H9 (cell line): ENCODE results near the gene TCERG1L. TPM values are rescaled to one million over a fixed set of nuclear protein-coding genes. Genes with fewer than 3 reads are reported as not detected.

Source experiments
- DNase-seq: peaks from one replicate; pipeline ENCODE4 v3.0.0-alpha.2; 2017
- H2AFZ ChIP-seq: one replicate; pipeline ENCODE4 v1.6.1; 2013; ENCODE audit warnings: mild to moderate bottlenecking, low read length, control low read depth, moderate library complexity
- H2AK5ac ChIP-seq: 2 replicates; pipeline ENCODE4 v1.6.1; 2013; ENCODE audit warnings: low read length, control low read depth, mixed read lengths; ENCODE audit not compliant: insufficient read length
- H2BK120ac ChIP-seq: one replicate; pipeline ENCODE4 v1.6.1; 2013; ENCODE audit warnings: low read depth, mild to moderate bottlenecking, low read length, control low read depth, inconsistent platforms; ENCODE audit not compliant: poor library complexity, severe bottlenecking
- H2BK12ac ChIP-seq: 2 replicates; pipeline ENCODE4 v1.6.1; 2013; ENCODE audit warnings: low read length, control low read depth, mixed read lengths, low read depth; ENCODE audit not compliant: insufficient read length
- H2BK15ac ChIP-seq: 2 replicates; pipeline ENCODE4 v1.6.1; 2013; ENCODE audit warnings: low read depth, low read length, control low read depth
- H2BK20ac ChIP-seq: one replicate; pipeline ENCODE4 v1.6.1; 2013; ENCODE audit warnings: low read depth, mild to moderate bottlenecking, low read length, control low read depth, inconsistent platforms; ENCODE audit not compliant: poor library complexity, severe bottlenecking
- H2BK5ac ChIP-seq: 2 replicates; pipeline ENCODE4 v1.6.1; 2013; ENCODE audit warnings: low read length, control low read depth, mixed read lengths; ENCODE audit not compliant: insufficient read length
- H3K14ac ChIP-seq: 2 replicates; pipeline ENCODE4 v1.6.1; 2013; ENCODE audit warnings: low read length, control low read depth; ENCODE audit not compliant: insufficient read depth
- H3K18ac ChIP-seq: 2 replicates; pipeline ENCODE4 v1.6.1; 2013; ENCODE audit warnings: low read depth, mild to moderate bottlenecking, mixed read lengths, low read length, control low read depth; ENCODE audit not compliant: insufficient read length
- H3K23ac ChIP-seq: 2 replicates; pipeline ENCODE4 v1.6.1; 2013; ENCODE audit warnings: low read length, control low read depth, mixed read lengths, low read depth; ENCODE audit not compliant: insufficient read length
- H3K23me2 ChIP-seq: 2 replicates; pipeline ENCODE4 v1.6.1; 2013; ENCODE audit warnings: low read depth, mild to moderate bottlenecking, mixed read lengths, low read length, control low read depth; ENCODE audit not compliant: insufficient read length, poor library complexity, severe bottlenecking
- H3K27ac ChIP-seq: 2 replicates; pipeline ENCODE4 v1.5.1; 2013; ENCODE audit warnings: low read length, control low read depth, mixed read lengths, low read depth; ENCODE audit not compliant: insufficient read length
- H3K27me3 ChIP-seq: 2 replicates; pipeline ENCODE4 v1.6.1; 2013; ENCODE audit warnings: low read length, control low read depth, inconsistent platforms; ENCODE audit not compliant: insufficient read depth
- H3K4ac ChIP-seq: 2 replicates; pipeline ENCODE4 v1.6.1; 2013; ENCODE audit warnings: low read depth, mild to moderate bottlenecking, control low read depth, inconsistent platforms, low read length, moderate library complexity
- H3K4me1 ChIP-seq: 2 replicates; pipeline ENCODE4 v1.6.1; 2013; ENCODE audit warnings: low read length, control low read depth, inconsistent platforms; ENCODE audit not compliant: insufficient read depth
- H3K4me2 ChIP-seq: 2 replicates; pipeline ENCODE4 v1.6.1; 2013; ENCODE audit warnings: low read length, control low read depth, mixed read lengths; ENCODE audit not compliant: insufficient read length, insufficient read depth
- H3K56ac ChIP-seq: 2 replicates; pipeline ENCODE4 v1.6.1; 2013; ENCODE audit warnings: low read depth, mild to moderate bottlenecking, mixed read lengths, low read length, control low read depth; ENCODE audit not compliant: insufficient read length
- H3K79me1 ChIP-seq: 2 replicates; pipeline ENCODE4 v1.6.1; 2013; ENCODE audit warnings: low read depth, mild to moderate bottlenecking, moderate library complexity, low read length, control low read depth, inconsistent platforms; ENCODE audit not compliant: insufficient read depth, poor library complexity, severe bottlenecking
- H3K79me2 ChIP-seq: 2 replicates; pipeline ENCODE4 v1.6.1; 2013; ENCODE audit warnings: low read length, control low read depth, inconsistent platforms; ENCODE audit not compliant: insufficient read depth
- H3K9ac ChIP-seq: 2 replicates; pipeline ENCODE4 v1.6.1; 2013; ENCODE audit warnings: low read length, control low read depth, mixed read lengths; ENCODE audit not compliant: insufficient read length; ENCODE audit errors: extremely low read depth
- H3K9me3 ChIP-seq: one replicate; pipeline ENCODE4 v1.6.1; 2013; ENCODE audit warnings: low read depth, low read length, inconsistent platforms; ENCODE audit not compliant: control insufficient read depth
- H3T11ph ChIP-seq: one replicate; pipeline ENCODE4 v1.6.1; 2013; ENCODE audit warnings: mild to moderate bottlenecking, low read length, control low read depth, inconsistent platforms
- H4K20me1 ChIP-seq: one replicate; pipeline ENCODE4 v1.6.1; 2013; ENCODE audit not compliant: control insufficient read depth, insufficient read length, insufficient read depth
- H4K5ac ChIP-seq: 2 replicates; pipeline ENCODE4 v1.6.1; 2013; ENCODE audit warnings: low read depth, mild to moderate bottlenecking, mixed read lengths, low read length, control low read depth; ENCODE audit not compliant: insufficient read length
- H4K8ac ChIP-seq: replicated peaks from 2 replicates; pipeline ENCODE4 v1.6.1; 2013; ENCODE audit warnings: low read length, control low read depth, mixed read lengths, low read depth; ENCODE audit not compliant: insufficient read length
- H4K91ac ChIP-seq: 2 replicates; pipeline ENCODE4 v1.6.1; 2013; ENCODE audit warnings: low read depth, mild to moderate bottlenecking, moderate library complexity, mixed read lengths, low read length, control low read depth; ENCODE audit not compliant: insufficient read length
- H3K27ac Mint-ChIP-seq, 3 experiments: 2 replicates in 2 of 3; 3 replicates in 1 of 3; pipeline ENCODE4 v1.8.0; 2020 to 2021; ENCODE audit warnings: mixed read lengths in 3 of 3, mild to moderate bottlenecking in 1 of 3, moderate library complexity in 1 of 3
- H3K27me3 Mint-ChIP-seq: 2 replicates; pipeline ENCODE4 v1.8.0; 2021; ENCODE audit warnings: low read depth, mild to moderate bottlenecking, moderate library complexity, mixed read lengths
- H3K36me3 Mint-ChIP-seq, 3 experiments: 2 replicates in 2 of 3; 3 replicates in 1 of 3; pipeline ENCODE4 v1.8.0; 2020 to 2021; ENCODE audit warnings: low read depth in 3 of 3, mixed read lengths in 3 of 3; ENCODE audit not compliant: insufficient read depth in 1 of 3
- H3K4me1 Mint-ChIP-seq, 2 experiments: 2 replicates each; pipeline ENCODE4 v1.8.0; 2020; ENCODE audit warnings: mixed read lengths in 2 of 2
- H3K4me3 Mint-ChIP-seq, 2 experiments: 2 replicates in 1 of 2; 3 replicates in 1 of 2; pipeline ENCODE4 v1.8.0; 2020 to 2021; ENCODE audit warnings: mild to moderate bottlenecking in 2 of 2, mixed read lengths in 2 of 2, moderate library complexity in 1 of 2
- H3K9me3 Mint-ChIP-seq, 2 experiments: 2 replicates in 1 of 2; 3 replicates in 1 of 2; pipeline ENCODE4 v1.8.0; 2020; ENCODE audit warnings: mild to moderate bottlenecking in 2 of 2, mixed read lengths in 2 of 2, moderate library complexity in 1 of 2
- WGBS: extraction: QIAGEN DNeasy Blood & Tissue Kit; methylation state at CpG from one replicate; pipeline ENCODE4 v1.1.7; 2013; ENCODE audit warnings: missing lambda C conversion rate, low lambda C conversion rate, mixed read lengths; ENCODE audit not compliant: insufficient read length; ENCODE audit errors: extremely low coverage; 5-methylcytosine and 5-hydroxymethylcytosine counted together
- total RNA-seq: library from RNA; stranded (reverse); gene quantifications from 2 replicates; pipeline ENCODE4 v1.2.1, GENCODE V29; 2021
- TF ChIP-seq, protein P1 (sequence below): fragments of 200-600 bp; sonication (generic); conservative IDR thresholded peaks from 3 replicates; pipeline ENCODE4 v1.8.0; 2021; ENCODE audit warnings: antibody characterized with exemption, mild to moderate bottlenecking

TCERG1L gene
- total RNA-seq, 1 experiment from 2014 or later = 3.3 TPM

DNA sequence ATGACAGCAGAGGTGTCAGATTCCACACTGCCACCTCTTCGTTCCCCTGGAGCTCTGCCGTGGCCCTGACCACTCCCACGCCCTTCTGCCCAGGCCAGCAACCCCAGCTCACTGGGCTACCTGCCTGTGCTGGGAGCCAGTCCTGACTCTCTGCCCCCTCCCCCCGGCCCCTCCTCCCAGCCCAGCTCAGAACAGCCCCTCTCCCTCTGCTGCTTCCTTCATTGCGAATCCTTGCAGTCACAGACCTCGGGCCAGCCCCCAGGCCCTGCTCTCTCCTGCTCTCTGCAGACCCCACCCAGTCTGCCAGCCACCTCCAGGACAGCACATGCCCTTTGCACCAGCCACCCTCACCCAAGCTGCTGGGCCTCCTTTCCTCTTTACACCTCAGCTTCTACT lies 60.4 kb downstream of the TCERG1L start:
- H3K4me3 Mint-ChIP-seq = no peak overlapping the region
- Histone ChIP-seq H2BK20ac (no peak overlapping the region), H3K18ac (no peak overlapping the region), H4K91ac (no peak overlapping the region), H2BK120ac (no peak overlapping the region), H3K4me1 (no peaks in the 10 kb centered on the region; the same call in 1 of the 2 replicates), H3K23me2 (no peaks in the 10 kb centered on the region), H2AK5ac (no peak overlapping the region), H3K9ac (no peak overlapping the region), H4K8ac (no peak overlapping the region), H3K23ac (no peak overlapping the region), H4K20me1 (no peaks in the 10 kb centered on the region), H2BK5ac (no peak overlapping the region), H2AFZ (no peak overlapping the region), H2BK15ac (no peak overlapping the region), H3K27ac (no peak overlapping the region), H3K27me3 (no peaks in the 10 kb centered on the region), H3T11ph (no peak overlapping the region), H3K56ac (no peak overlapping the region), H3K79me1 (no peaks in the 10 kb centered on the region), H2BK12ac (no peak overlapping the region), H4K5ac (no peak overlapping the region), H3K9me3 (no peaks in the 10 kb centered on the region), H3K14ac (no peak overlapping the region; the same call in 1 of the 2 replicates), H3K4ac (no peak overlapping the region), H3K4me2 (no peak overlapping the region), H3K79me2 (no peaks in the 10 kb centered on the region)
- no peaks in the 10 kb centered on the region; the same call in 1 of the 2 replicates for H3K27me3 Mint-ChIP-seq
- H3K27ac Mint-ChIP-seq = peak overlapping the region in 2 of 3 experiments; percentile 81 to 92; a peak in 4 of 7 replicates
- no peaks in the 10 kb centered on the region for H3K9me3 Mint-ChIP-seq
- no peaks in the 10 kb centered on the region for H3K36me3 Mint-ChIP-seq
- no CpG with 5 or more reads among the region's 6 CpGs for WGBS
- TF ChIP-seq, protein P1, sequence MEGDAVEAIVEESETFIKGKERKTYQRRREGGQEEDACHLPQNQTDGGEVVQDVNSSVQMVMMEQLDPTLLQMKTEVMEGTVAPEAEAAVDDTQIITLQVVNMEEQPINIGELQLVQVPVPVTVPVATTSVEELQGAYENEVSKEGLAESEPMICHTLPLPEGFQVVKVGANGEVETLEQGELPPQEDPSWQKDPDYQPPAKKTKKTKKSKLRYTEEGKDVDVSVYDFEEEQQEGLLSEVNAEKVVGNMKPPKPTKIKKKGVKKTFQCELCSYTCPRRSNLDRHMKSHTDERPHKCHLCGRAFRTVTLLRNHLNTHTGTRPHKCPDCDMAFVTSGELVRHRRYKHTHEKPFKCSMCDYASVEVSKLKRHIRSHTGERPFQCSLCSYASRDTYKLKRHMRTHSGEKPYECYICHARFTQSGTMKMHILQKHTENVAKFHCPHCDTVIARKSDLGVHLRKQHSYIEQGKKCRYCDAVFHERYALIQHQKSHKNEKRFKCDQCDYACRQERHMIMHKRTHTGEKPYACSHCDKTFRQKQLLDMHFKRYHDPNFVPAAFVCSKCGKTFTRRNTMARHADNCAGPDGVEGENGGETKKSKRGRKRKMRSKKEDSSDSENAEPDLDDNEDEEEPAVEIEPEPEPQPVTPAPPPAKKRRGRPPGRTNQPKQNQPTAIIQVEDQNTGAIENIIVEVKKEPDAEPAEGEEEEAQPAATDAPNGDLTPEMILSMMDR = no peak
- H3K4me1 Mint-ChIP-seq = peaks cover 28 to 30% of the 10 kb centered on the region in 2 experiments
- peak; percentile 67 for DNase-seq
